ENCODE data around the gene ODF4.

The ODF4 gene

DNA sequence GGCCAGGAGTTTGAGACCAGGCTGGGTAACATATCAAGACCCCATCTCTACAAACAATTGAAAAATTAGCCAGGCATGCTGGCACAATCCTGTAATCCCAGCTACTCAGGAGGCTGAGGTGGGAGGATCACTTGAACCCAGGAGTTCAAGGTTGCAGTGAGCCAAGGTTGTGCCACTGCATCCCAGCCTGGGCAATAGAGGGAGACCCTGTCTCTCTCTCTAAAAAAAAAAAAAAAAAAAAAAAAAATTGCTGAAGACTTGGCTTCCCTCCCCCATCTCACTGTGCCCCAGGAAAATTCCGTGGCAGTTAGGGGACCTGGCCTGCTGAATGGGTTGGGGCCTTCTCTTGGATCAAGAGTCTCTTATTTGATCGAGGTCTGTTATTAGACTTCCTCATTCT is at the start of gene ODF4:
TSS of gene ODF4 (plus strand) at position 301 of the 400 bp plus-strand sequence. CDS start 212 bp downstream, outside the sequence.
- DNase-seq: no peak

- no peak for DNase-seq
Observed at GRCh38 chr17:8290043-8290442, 49.6 kb upstream of the ODF4 start.

- DNase-seq: no peak
Observed at GRCh38 chr17:8292639-8293395, 46.8 kb upstream of the ODF4 start.

GRCh38 chr17:8294361-8294760 is 45.3 kb upstream of the ODF4 start:
- DNase-seq: no peak

DNA sequence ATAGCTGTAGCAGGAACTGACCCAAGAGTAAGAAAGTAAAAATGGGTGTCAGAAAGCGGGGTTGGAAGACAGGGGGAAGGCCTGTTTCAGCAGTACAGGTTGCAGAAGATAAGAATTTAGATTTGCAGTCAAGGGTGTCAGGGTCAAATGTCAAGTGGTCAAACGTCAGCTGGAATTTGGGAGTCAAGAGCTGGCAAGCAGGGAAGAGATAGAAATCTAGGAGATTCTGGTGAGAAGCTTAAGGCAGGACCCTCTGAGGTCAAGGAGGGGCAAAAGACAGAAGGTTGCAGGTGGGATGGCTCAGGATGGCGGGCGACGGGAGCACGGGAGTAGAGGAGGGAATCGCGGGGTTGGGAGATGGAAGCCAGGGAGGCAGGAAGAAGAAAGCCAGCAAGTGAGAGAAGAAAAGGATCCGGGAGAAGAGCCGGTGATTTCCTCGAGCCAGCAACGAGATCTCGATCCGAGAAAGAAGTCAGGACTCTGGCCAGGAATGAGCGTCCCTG is 44.8 kb upstream of the ODF4 start:
- no peak for DNase-seq

DNA sequence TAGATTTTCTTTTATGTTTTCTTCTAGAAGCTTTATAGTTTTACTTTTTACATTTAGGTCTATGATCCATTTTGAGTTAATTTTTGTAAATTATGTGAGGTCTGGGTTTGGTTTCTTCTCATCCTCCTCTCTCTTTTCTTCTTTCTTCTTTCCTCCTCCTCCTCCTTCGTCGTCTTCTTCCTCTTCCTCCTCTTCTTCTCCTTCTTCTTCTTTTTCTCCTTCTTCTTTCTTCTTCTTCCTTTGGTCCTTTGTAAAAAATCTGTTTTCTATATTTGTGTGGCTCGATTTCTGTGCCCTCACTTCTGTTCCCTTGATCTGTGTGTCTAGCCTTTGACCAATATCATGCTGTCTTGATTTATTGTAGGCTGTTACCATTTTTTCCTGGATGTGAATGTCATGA is 39.4 kb upstream of the ODF4 start:
- DNase-seq: no peak

DNA sequence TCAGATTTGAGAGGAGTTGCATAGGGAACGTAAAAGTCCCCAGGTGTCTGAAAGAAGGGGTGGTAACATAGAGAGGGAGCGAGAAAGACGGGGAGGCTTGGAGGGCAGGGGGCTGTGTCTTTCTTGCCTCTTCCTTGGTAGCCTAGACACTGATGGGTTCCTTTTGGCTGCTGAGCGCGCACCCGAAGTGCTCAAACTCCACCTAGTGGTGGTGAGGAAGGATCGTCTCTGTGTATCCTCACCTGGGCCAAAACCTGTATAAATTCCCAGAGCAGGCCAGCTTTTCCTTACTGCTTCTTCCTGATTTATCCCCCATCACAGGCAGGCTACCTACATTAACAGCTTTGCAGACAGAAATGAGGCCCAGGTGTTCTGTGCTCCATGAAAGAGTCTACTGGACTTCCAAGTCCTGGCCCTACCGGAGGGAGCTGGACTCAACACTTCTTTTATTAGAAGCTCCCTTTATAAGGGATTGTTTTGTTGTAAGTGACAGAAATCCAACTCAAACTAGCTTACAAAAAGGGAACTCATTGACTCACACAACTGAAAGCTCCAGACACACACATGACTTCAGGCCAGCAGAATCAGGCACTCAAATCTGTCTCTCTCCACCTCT is 38.9 kb upstream of the ODF4 start:
- DNase-seq: peak; percentile 72

DNA sequence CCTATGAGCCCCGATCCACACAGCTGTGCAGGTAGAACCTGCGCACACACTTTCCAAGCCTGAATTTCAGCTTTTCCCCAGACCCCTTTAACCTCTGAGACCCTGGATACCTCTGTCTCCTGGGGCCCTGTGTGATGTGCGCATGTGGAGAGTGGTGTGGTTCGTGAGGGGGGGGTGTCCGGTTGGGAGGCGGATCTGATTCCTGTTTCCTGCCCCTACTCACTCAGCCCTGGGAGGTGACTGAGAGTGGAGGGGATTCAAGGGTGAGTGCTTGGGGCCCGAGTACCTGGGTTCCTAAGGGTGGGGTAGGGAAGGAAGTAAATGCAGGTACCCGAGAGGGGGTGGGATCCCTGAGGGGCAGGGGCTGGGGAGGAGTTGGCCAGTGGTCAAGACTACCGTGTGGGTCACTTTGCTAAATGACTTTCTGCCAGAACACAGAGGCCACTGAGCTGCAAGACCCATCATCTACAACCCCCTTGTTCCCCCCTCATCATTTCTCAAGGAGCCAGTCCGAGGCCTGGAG is 29.0 kb upstream of the ODF4 start:
- no peak for DNase-seq

DNA sequence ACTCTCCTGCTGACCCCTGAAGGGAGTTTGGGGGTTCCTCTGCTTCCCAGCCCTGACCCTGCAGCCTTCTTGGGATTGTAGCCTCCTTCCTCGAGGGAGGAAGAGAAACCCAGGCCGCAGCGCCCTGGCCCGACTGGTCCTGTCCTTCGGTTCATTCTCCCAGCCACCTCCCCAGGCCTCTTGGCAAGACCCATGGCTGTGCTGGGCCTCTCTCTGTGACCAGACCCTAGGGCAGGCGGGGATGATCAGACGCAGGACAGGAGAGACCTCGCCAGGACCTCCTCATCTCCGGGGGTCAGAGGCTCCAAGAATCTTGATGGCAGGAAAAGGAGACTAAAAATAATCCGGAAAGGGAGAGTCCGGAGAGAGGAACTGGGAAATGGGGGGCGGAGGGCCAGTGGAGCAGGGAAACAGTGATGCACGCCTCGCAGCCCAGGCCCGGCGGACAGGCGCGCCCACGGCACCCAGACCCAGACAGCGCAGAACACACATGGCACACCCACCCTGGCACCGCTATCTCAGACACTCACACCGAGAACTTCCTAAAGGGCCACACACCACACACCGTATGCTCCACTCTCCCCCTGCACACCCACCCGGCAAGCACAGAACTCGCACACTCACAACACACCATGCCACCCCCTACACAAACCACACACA is 28.4 kb upstream of the ODF4 start:
- no peak for DNase-seq

- no peak for DNase-seq
Observed at GRCh38 chr17:8312251-8312650, 27.4 kb upstream of the ODF4 start.

GRCh38 chr17:8312726-8313600 is 26.7 kb upstream of the ODF4 start:
- no peak for DNase-seq

DNA sequence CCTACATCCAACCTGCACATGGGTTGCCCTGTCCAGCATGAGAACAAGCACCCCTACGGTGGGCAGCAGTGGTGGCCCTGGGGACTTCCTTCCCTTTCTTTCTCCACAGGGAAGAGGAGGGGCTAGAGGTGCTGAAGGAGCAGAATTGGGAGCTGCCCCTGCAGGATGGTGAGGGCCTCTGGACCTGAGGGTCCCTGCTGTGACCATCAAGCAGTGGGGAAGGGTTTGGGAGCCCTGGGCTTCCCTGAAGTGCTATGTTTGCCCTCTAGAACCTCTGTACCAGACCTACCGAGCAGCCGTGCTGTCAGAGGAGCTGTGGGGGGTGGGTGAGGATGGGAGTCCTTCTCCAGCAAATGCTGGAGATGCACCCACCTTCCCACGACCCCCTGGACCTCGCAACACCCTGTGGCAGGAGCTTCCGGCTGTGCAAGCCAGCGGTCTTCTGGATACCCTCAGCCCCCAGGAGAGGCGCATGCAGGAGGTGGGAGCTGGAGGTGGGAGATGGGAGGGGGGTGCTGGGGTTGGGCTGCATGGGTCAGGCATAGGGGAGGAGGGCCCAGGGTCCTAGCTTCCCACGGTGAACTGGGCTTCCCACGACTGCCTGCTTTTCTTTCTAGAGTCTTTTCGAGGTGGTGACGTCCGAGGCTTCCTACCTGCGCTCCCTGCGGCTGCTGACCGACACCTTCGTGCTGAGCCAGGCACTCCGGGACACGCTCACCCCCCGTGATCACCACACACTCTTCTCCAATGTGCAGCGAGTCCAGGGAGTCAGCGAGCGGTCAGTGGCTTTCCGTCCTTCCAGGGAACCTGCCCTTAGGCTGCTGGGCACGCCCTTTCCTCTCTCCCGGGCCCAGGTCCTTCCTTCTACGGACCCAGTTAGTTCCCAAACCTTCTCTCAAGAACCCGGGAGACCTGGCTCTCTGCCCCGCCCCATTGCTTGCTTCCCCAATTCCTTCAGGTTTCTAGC is 24.6 kb upstream of the ODF4 start:
- no peak for DNase-seq

DNA sequence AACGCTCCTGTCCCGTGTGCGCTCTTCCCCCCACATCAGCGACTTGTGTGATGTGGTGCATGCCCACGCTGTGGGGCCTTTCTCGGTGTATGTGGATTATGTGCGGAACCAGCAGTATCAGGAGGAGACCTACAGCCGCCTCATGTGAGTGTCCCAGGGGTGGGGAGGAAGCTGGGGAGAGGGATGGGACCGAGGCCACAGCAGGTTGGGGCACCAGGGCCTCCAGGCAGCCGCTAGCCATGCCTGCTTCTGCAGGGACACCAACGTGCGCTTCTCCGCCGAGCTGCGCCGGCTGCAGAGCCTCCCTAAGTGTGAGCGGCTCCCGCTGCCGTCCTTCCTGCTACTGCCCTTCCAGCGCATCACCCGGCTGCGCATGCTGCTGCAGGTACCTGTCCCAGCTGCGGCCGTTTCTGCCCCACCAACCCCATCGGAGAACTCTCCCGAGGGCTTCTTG is 23.8 kb upstream of the ODF4 start:
- no peak for DNase-seq

GRCh38 chr17:8318010-8318935 is 21.4 kb upstream of the ODF4 start:
- no peak for DNase-seq

DNA sequence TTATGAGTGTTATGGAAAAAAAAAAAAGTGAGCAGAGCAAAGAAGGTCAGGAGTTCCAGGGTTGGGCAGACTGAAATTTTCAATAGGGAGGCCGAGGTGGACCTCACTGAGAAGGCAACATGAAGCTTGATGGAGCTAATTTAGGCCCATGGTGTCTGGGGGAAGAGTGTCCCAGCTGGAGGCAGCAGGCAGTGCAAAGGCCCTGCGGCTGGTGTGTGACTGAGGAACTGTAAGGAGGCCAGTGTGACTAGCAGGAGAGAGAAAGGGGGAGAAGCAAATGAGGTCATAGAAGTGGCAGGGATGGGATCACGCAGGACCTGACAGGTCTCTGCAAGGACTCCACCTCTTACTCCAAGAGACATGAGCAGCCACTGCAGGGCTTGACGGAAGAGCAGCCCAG is 19.4 kb upstream of the ODF4 start:
- DNase-seq: no peak

- DNase-seq: no peak
Observed at GRCh38 chr17:8320990-8321389, 18.6 kb upstream of the ODF4 start.

DNA sequence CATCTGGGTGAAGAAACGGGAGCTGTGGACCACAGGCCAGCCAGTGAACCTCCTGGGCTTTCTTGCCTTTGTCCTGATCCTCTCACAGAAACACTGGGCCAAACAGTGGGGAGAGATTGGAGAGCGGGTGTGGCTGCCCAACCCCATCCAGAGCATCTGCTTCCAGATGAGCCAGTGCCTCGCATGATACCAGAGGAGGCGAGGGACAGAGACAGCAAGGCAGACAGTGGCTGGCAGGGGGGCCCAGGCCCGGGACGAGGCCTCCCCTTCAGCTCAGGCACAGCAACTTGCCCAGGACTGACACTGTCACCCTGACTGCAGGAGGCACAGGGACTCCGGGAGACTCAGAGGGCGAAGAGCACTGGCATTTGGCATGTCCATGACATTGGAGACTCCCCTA is 17.6 kb upstream of the ODF4 start:
- no peak for DNase-seq

GRCh38 chr17:8324132-8324531 is 15.5 kb upstream of the ODF4 start:
- no peak for DNase-seq

DNA sequence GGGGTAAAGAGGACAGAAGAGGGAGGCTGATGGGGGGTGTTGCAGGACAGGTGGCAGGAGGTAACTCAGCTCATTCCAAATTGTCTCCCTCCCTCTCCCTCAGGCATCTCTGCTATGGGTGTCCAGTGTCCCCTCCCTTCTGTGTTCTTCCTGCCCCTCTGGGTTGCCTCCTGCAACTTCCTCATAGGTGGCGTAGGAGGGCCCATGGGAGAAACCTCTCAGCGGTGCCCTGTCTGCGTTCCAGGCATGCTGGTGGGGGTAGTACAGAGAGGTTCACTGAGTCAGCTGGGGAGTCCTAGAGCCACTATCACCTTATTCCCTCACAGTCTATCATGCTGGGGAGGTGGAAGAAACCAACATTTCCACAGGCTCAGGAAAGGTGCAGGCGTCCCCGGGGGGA is 14.7 kb upstream of the ODF4 start:
- no peak for DNase-seq

Measured in CD4-positive, alpha-beta T cell treated with Interleukin-6 for 4 hours (primary cell).